Esophagus squamous epithelium (tissue), 5 donors: ENCODE results near the gene LINC01488. TPM values are rescaled to one million over a fixed set of nuclear protein-coding genes. Genes with fewer than 3 reads are reported as not detected.

Experiments
- DNase-seq: peaks from one replicate; lab custom pipeline; 2025; lab: John Stamatoyannopoulos, UW
- H3K27ac ChIP-seq, 4 donors: fragments of 200-600 bp; sonication (generic); one replicate each; pipeline ENCODE4 v1.5.1; 2016 to 2019; ENCODE audit warnings: mild to moderate bottlenecking in 1 of 4
- H3K27me3 ChIP-seq, 4 donors: fragments of 200-600 bp; sonication (generic); 1 replicate in 3 of 4; 2 replicates in 1 of 4; pipeline versions ENCODE4 v1.5.1 to v1.6.0; 2017 to 2021; ENCODE audit warnings: antibody characterized with exemption in 1 of 4
- H3K36me3 ChIP-seq, 3 donors: fragments of 200-600 bp; sonication (generic); one replicate each; pipeline ENCODE4 v1.5.1; 2016 to 2019
- H3K4me1 ChIP-seq, 3 donors: fragments of 200-600 bp; sonication (generic); one replicate each; pipeline ENCODE4 v1.5.1; 2017 to 2019
- H3K4me3 ChIP-seq, 4 donors: fragments of 200-600 bp; sonication (generic); 1 replicate in 3 of 4; 2 replicates in 1 of 4; pipeline ENCODE4 v1.5.1; 2016 to 2019; ENCODE audit warnings: mild to moderate bottlenecking in 2 of 4, moderate library complexity in 1 of 4
- H3K9me3 ChIP-seq, 3 donors: fragments of 200-600 bp; sonication (generic); one replicate each; pipeline ENCODE4 v1.5.1; 2016 to 2019
- CTCF ChIP-seq, 6 experiments: fragments of 450-650 bp in 4 of 6; fragments of 200-600 bp in 2 of 6; sonication (generic) in 2 of 6; IDR thresholded peaks; one replicate each; pipeline ENCODE4 v1.5.1; 2016 to 2019; ENCODE audit warnings: antibody characterized with exemption in 6 of 6, mild to moderate bottlenecking in 4 of 6, moderate library complexity in 4 of 6
- POLR2A ChIP-seq, 4 donors: fragments of 450-650 bp; IDR thresholded peaks; one replicate each; pipeline ENCODE4 v1.6.1; 2017; ENCODE audit warnings: antibody characterized with exemption in 4 of 4, mild to moderate bottlenecking in 4 of 4, moderate library complexity in 3 of 4
- WGBS, 2 donors: methylation state at CpG; one replicate each; pipeline ENCODE4 v1.1.5; 2018; 5-methylcytosine and 5-hydroxymethylcytosine counted together
- intact Hi-C: fragments of 100-400 bp; cut with DNase I; formaldehyde crosslinking; loops from one replicate; pipeline ENCODE4 v1.15.0; 2022
- total RNA-seq, 4 donors: library from RNA; depleted of rRNA; stranded (reverse); fragments of >200 nt; gene quantifications; one replicate each; pipeline ENCODE4 v1.1.0, GENCODE V29; 2016
- donor health status: DM: yes; HTN: yes; CAD: no.

The LINC01488 gene
- total RNA-seq, 4 donors from 2014 or later: not detected

DNA sequence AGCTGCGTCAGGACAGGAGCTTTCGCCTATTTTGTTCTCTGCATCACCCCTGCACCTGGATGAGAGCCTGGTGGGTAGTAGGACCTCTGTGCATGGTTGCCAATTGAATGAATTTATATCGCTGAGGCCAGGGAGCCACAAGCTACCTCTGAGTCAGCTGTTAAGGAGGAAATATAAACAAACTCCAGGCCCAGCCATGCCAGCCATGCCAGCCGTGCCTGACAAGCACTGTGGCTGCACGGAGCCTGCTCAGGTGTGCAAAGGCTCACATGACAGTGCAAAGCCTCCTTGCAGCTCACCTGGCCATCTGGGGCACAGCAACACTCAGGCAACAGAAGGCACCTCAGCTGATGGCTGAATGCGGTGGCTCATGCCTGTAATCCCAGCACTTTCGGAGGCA is 33.7 kb upstream of the LINC01488 start:
- no peaks in the 10 kb centered on the region for H3K9me3 ChIP-seq
- no peak overlapping the region for H3K4me3 ChIP-seq
- DNase-seq: no peak
- H3K27ac ChIP-seq: no peak overlapping the region
- no peak for TF ChIP-seq POLR2A (IDR thresholded peaks at IDR 0.05)
- TF ChIP-seq CTCF (IDR thresholded peaks at IDR 0.05): no peak
- no peaks in the 10 kb centered on the region for H3K36me3 ChIP-seq
- H3K4me1 ChIP-seq: peaks cover 17 to 69% (median 20%) of the 10 kb centered on the region in 3 donors
- intact Hi-C loops: no loop called here
- WGBS, 2 donors: 45 to 60% methylated on average over 4 to 7 of the region's 7 CpGs
- H3K27me3 ChIP-seq: no peaks in the 10 kb centered on the region

DNA sequence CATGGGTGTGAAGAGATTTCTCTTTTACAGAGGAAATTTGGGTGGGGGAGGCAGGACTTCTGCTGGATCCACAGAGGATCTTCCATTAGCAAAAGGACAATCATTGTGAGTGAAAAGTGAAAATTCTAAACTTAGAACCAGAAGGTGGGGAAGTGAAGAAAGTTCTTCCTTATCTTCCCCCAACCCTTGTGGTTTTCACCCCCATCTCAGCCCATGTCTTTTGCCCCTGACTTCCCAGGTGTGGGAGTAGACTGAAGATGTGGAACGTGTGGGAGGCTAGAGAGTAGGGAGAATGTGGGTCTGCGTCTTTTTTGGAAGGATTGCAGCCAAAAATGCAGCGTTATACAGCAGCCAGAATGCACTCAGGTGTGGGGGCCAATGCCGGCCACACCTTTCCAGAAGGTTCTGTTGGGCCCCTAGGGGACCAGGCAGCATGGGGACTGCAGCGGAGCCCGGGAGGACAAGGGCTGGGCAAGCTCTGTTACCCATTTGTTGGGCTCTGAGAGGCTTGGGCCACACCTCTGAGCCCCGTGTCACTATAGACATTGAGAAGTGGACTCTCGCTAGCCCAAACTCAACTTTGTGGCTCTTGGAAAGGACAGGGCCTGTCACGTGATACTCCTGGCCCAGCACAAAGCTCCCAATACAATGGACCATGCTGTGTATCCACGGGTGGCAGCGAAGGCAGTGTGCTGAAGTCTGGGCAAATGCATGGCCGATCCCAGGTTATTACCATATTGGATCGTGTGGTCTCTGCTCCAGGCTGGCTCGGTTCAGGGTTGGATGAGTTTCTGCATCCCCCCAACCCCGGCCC is 32.8 kb upstream of the LINC01488 start:
- Histone ChIP-seq H3K4me1 (peaks cover 8 to 60% (median 13%) of the 10 kb centered on the region in 3 donors), H3K4me3 (no peak overlapping the region), H3K27me3 (no peaks in the 10 kb centered on the region), H3K9me3 (no peaks in the 10 kb centered on the region), H3K27ac (peak overlapping the region in 2 of 4 donors; percentile 50 to 72), H3K36me3 (no peaks in the 10 kb centered on the region)
- intact Hi-C loops: no loop called here
- no peak for DNase-seq
- 69 to 80% methylated on average over 4 to 13 of the region's 15 CpGs for WGBS, 2 donors
- TF ChIP-seq POLR2A (IDR thresholded peaks at IDR 0.05): no peak
- TF ChIP-seq CTCF (IDR thresholded peaks at IDR 0.05): no peak

DNA sequence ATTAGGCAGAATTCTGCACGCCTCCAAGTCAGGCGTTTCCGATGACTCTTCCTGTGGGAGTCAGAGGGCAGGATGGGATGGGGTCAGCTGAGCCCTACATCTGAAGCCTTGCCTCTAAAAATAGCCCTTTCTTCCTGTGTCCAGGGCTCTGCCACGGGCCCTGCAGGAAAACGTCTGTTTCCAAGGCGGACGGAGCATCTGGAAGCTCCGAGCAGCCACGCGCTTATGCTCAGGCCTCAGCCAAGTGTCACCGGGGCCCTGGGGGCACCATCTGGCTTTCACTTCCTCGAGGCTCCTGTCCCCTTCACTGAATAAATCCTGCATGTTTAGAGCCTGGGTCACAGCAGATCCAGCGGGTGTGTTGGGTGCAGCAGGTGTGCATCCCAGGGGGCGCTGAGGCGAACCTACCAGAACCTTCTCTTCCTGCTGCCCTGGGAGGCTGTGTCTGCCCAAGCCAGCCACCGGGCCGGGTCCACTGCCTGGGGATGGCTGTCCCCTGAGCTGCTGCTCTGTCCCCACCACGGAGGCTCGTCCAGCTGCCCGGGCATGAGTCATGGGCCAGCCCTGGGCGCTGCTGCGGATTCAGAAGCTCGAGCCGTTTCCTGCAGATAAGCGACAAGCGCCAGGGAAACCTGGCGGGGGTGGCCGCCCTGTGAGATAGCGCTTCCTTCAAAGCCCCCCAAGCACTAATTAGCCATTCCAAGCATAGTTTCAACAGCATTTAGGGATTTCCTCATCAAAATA is 32.0 kb upstream of the LINC01488 start:
- TF ChIP-seq POLR2A (IDR thresholded peaks at IDR 0.05): no peak
- no peak for TF ChIP-seq CTCF (IDR thresholded peaks at IDR 0.05)
- no peak for DNase-seq
- no peaks in the 10 kb centered on the region for H3K9me3 ChIP-seq
- intact Hi-C loops: no loop called here
- peak overlapping the region in 2 of 4 donors; percentile 50 to 72 for H3K27ac ChIP-seq
- H3K4me3 ChIP-seq: no peak overlapping the region
- H3K27me3 ChIP-seq: no peaks in the 10 kb centered on the region
- no peaks in the 10 kb centered on the region for H3K36me3 ChIP-seq
- H3K4me1 ChIP-seq: peaks cover 0 to 52% (median 4%) of the 10 kb centered on the region in 3 donors
- WGBS, 2 donors: 58 to 59% methylated on average over 12 to 16 of the region's 29 CpGs

DNA sequence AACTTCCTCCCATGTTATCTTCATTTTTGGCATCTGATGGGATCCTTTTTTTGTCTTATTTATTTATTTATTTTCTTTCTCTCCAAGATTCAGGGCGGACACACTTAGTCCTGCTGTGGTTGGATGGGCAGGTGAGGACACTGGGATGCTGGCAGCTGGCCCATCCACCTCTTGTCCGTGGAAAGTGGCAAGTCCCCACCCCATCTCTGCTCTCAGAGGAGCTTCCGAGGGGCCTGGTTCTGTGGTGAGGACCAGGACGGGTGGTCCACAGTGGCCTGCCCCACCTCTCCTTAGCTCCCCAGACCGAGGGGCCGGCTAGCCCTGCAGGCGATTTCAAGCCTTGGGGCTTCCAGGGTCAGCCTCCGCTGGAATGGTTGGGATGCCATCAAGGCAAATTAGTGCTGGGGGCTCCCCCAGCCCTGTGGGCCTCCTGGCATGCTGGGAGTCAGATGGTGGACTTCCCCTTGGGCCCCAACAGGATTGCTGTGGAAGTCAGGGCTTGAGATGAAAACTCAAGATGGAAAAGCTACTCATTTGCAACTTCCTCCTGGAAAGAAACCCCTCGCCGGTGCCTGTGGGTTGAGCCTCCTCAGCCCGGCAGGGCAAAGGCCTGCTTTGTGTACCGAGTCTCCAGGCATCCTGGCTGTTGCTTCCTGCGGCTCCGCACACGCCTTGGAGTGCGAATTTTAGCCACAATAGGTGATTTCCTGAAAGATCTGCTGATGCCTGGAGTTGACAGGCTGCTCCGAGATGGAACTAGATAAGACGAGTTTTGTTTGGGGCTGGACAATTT is 31.2 kb upstream of the LINC01488 start:
- H3K4me3 ChIP-seq: no peak overlapping the region
- WGBS, 2 donors: 62 to 71% methylated on average over 9 to 10 of the region's 18 CpGs

More for the DNA sequence above, 31.2 kb upstream of the LINC01488 start:
- intact Hi-C loops: no loop called here
- peaks cover 0 to 44% (median 0%) of the 10 kb centered on the region in 3 donors for H3K4me1 ChIP-seq
- H3K9me3 ChIP-seq: no peaks in the 10 kb centered on the region
- no peaks in the 10 kb centered on the region for H3K27me3 ChIP-seq
- H3K27ac ChIP-seq: peak overlapping the region in 2 of 4 donors; percentile 50 to 72
- DNase-seq: no peak
- H3K36me3 ChIP-seq: no peaks in the 10 kb centered on the region
- TF ChIP-seq POLR2A (IDR thresholded peaks at IDR 0.05) (no peak), CTCF (IDR thresholded peaks at IDR 0.05) (no peak)
